OCI-LY1 (cell line): ENCODE data around the gene PEX1.
"Not testable (repeated sequence)": the region's sequence is repeated elsewhere in the genome, so short reads cannot be mapped to it uniquely, and the experiment has no call there.

Experiments
- H2AFZ ChIP-seq: fragments of 200-600 bp; sonication (generic), shearing (Covaris generic); 2 replicates; pipeline ENCODE4 v1.6.0; 2014; ENCODE audit warnings: antibody characterized with exemption, mild to moderate bottlenecking, low read length
- H3F3A ChIP-seq: fragments of 200-600 bp; sonication (generic), shearing (Covaris generic); 2 replicates; pipeline ENCODE4 v1.6.0; 2014; ENCODE audit warnings: mild to moderate bottlenecking, antibody characterized with exemption, low read length, moderate library complexity; ENCODE audit not compliant: insufficient read depth
- H3K27ac ChIP-seq: fragments of 200-600 bp; sonication (generic); 2 replicates; pipeline ENCODE4 v1.5.1; 2014; ENCODE audit warnings: low read length, mixed run types, mild to moderate bottlenecking, low read depth; ENCODE audit not compliant: poor library complexity, severe bottlenecking
- H3K27me3 ChIP-seq: fragments of 200-600 bp; sonication (generic); 2 replicates; pipeline ENCODE4 v1.6.0; 2014; ENCODE audit warnings: antibody characterized with exemption, mild to moderate bottlenecking, low read length, moderate library complexity; ENCODE audit not compliant: insufficient read depth
- H3K36me3 ChIP-seq: fragments of 200-600 bp; sonication (generic); 2 replicates; pipeline ENCODE4 v1.6.1; 2014; ENCODE audit warnings: mild to moderate bottlenecking, antibody characterized with exemption, low read length, moderate library complexity, mixed read lengths; ENCODE audit not compliant: insufficient read depth
- H3K4me1 ChIP-seq: fragments of 200-600 bp; sonication (generic); 2 replicates; pipeline ENCODE4 v1.5.1; 2014; ENCODE audit warnings: mild to moderate bottlenecking, low read length, moderate library complexity; ENCODE audit not compliant: insufficient read depth, severe bottlenecking
- H3K4me2 ChIP-seq: fragments of 200-600 bp; sonication (generic), shearing (Covaris generic); 2 replicates; pipeline ENCODE4 v1.6.1; 2014; ENCODE audit warnings: low read length
- H3K4me3 ChIP-seq: fragments of 200-600 bp; sonication (generic); 2 replicates; pipeline ENCODE4 v1.5.1; 2014; ENCODE audit warnings: low read length, low read depth, mild to moderate bottlenecking, mixed read lengths; ENCODE audit not compliant: poor library complexity, severe bottlenecking
- H3K79me2 ChIP-seq: fragments of 200-600 bp; shearing (Covaris generic); 2 replicates; pipeline ENCODE4 v1.6.1; 2016; ENCODE audit warnings: mixed run types, low read length, mixed read lengths; ENCODE audit not compliant: insufficient read depth
- H3K9ac ChIP-seq: fragments of 200-600 bp; sonication (generic), shearing (Covaris generic); 2 replicates; pipeline ENCODE4 v1.6.1; 2014; ENCODE audit warnings: mild to moderate bottlenecking, low read length, mixed read lengths
- H3K9me2 ChIP-seq: fragments of 200-600 bp; sonication (generic), shearing (Covaris generic); 2 replicates; pipeline ENCODE4 v1.6.1; 2014; ENCODE audit warnings: low read depth, mild to moderate bottlenecking, low read length, mixed read lengths
- H3K9me3 ChIP-seq: fragments of 200-600 bp; shearing (Covaris generic); 2 replicates; pipeline ENCODE4 v1.6.1; 2014; ENCODE audit warnings: low read length, mixed read lengths
- H4K20me1 ChIP-seq: fragments of 200-600 bp; sonication (generic), shearing (Covaris generic); 2 replicates; pipeline ENCODE4 v1.6.0; 2016; ENCODE audit warnings: mild to moderate bottlenecking, low read length; ENCODE audit not compliant: insufficient read depth
- EZH2 ChIP-seq: fragments of 200-600 bp; sonication (generic), shearing (Covaris generic); IDR thresholded peaks from 2 replicates; pipeline ENCODE4 v1.8.0; 2017; ENCODE audit warnings: borderline replicate concordance, mixed run types, mild to moderate bottlenecking, antibody characterized with exemption, low read length, moderate library complexity, mixed read lengths
- TF ChIP-seq, protein P1 (sequence below): fragments of 200-600 bp; sonication (generic), shearing (Covaris generic); IDR thresholded peaks from 2 replicates; pipeline ENCODE4 v1.5.1; 2017; ENCODE audit warnings: mild to moderate bottlenecking, antibody characterized with exemption, low read length, moderate library complexity, mixed read lengths

PEX1 gene

GRCh38 chr7:92485974-92486373, 42.3 kb downstream of the PEX1 start:
- no peak overlapping the region for H3K4me2 ChIP-seq
- H3K27me3 ChIP-seq, result no peaks in the 10 kb centered on the region
- H3K79me2 ChIP-seq, result no peaks in the 10 kb centered on the region
- TF ChIP-seq, protein P1, sequence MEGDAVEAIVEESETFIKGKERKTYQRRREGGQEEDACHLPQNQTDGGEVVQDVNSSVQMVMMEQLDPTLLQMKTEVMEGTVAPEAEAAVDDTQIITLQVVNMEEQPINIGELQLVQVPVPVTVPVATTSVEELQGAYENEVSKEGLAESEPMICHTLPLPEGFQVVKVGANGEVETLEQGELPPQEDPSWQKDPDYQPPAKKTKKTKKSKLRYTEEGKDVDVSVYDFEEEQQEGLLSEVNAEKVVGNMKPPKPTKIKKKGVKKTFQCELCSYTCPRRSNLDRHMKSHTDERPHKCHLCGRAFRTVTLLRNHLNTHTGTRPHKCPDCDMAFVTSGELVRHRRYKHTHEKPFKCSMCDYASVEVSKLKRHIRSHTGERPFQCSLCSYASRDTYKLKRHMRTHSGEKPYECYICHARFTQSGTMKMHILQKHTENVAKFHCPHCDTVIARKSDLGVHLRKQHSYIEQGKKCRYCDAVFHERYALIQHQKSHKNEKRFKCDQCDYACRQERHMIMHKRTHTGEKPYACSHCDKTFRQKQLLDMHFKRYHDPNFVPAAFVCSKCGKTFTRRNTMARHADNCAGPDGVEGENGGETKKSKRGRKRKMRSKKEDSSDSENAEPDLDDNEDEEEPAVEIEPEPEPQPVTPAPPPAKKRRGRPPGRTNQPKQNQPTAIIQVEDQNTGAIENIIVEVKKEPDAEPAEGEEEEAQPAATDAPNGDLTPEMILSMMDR, result no peak
- no peak for TF ChIP-seq EZH2
- no peaks in the 10 kb centered on the region for H4K20me1 ChIP-seq
- no peak overlapping the region for H2AFZ ChIP-seq
- H3K27ac ChIP-seq, result no peak overlapping the region
- H3K36me3 ChIP-seq, result peaks cover 56% of the 10 kb centered on the region
- H3K9me2 ChIP-seq, result no peaks in the 10 kb centered on the region
- no peak overlapping the region for H3K9ac ChIP-seq
- no peak overlapping the region for H3K4me3 ChIP-seq
- no peaks in the 10 kb centered on the region for H3K9me3 ChIP-seq
- no peaks in the 10 kb centered on the region for H3K4me1 ChIP-seq
- no peaks in the 10 kb centered on the region for H3F3A ChIP-seq

- Histone ChIP-seq H3K9ac (no peak overlapping the region), H3K9me2 (no peaks in the 10 kb centered on the region), H3K9me3 (no peaks in the 10 kb centered on the region), H3K79me2 (no peaks in the 10 kb centered on the region), H2AFZ (no peak overlapping the region), H3K4me1 (no peaks in the 10 kb centered on the region), H3K4me2 (no peak overlapping the region), H3K4me3 (no peak overlapping the region), H4K20me1 (no peaks in the 10 kb centered on the region), H3K36me3 (peaks cover 50% of the 10 kb centered on the region), H3F3A (no peaks in the 10 kb centered on the region), H3K27ac (no peak overlapping the region), H3K27me3 (no peaks in the 10 kb centered on the region)
- TF ChIP-seq, protein P1, result no peak
- no peak for TF ChIP-seq EZH2
Observed at GRCh38 chr7:92485267-92485892, 42.9 kb downstream of the PEX1 start.

- not testable (repeated sequence) for H3K9ac ChIP-seq, H2AFZ ChIP-seq, H3K9me3 ChIP-seq, H3F3A ChIP-seq, H3K4me1 ChIP-seq, H3K4me3 ChIP-seq, H3K27ac ChIP-seq, H3K9me2 ChIP-seq, H3K79me2 ChIP-seq, H3K4me2 ChIP-seq, H3K27me3 ChIP-seq, H4K20me1 ChIP-seq
- peaks cover 38% of the 10 kb centered on the region for H3K36me3 ChIP-seq
Observed at GRCh38 chr7:92484226-92484625, 44.1 kb downstream of the PEX1 start.

DNA sequence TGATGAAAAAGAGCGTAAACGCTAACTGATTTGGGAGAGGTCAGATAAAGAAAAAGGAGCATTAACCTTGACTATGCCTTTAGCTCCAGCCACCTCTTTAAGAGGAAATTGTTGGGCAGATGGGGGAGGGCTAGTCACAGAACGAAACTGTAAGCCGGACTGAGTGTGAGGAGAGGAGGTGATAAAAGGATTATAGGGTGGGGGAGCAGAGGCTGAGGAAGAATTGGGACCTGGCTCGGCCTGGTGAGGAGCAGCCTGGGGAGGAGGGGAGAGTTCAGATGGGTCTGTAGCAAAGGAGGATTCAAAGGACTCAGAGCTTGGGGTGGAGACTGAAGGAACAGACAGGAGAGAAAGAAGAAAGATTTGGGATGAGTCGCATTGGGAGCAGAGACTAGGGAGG, 44.7 kb downstream of the PEX1 start:
- not testable (repeated sequence) for H3K4me3 ChIP-seq, H2AFZ ChIP-seq, H3K9me3 ChIP-seq, H4K20me1 ChIP-seq, H3K9ac ChIP-seq, H3F3A ChIP-seq, H3K9me2 ChIP-seq, H3K27ac ChIP-seq, H3K4me1 ChIP-seq, H3K79me2 ChIP-seq, H3K4me2 ChIP-seq, H3K27me3 ChIP-seq
- peaks cover 32% of the 10 kb centered on the region for H3K36me3 ChIP-seq

- not testable (repeated sequence) for H3K27ac ChIP-seq, H3K9me3 ChIP-seq, H3F3A ChIP-seq, H3K79me2 ChIP-seq, H3K4me3 ChIP-seq, H3K9ac ChIP-seq, H3K9me2 ChIP-seq, H2AFZ ChIP-seq, H4K20me1 ChIP-seq, H3K36me3 ChIP-seq, H3K27me3 ChIP-seq, H3K4me1 ChIP-seq, H3K4me2 ChIP-seq
Observed at GRCh38 chr7:92479146-92479545, 49.2 kb downstream of the PEX1 start.
